Loucy (cell line): ENCODE data around the gene IL12A.

Experiments used
- H2AFZ ChIP-seq: fragments of 200-600 bp; sonication (generic); 2 replicates; pipeline ENCODE4 v1.6.0; 2016; ENCODE audit warnings: antibody characterized with exemption, mild to moderate bottlenecking, low read length, moderate library complexity
- H3F3A ChIP-seq: fragments of 200-600 bp; 2 replicates; pipeline ENCODE4 v1.6.0; 2016; ENCODE audit warnings: antibody characterized with exemption, low read depth, mild to moderate bottlenecking
- H3K27me3 ChIP-seq: fragments of 200-600 bp; sonication (generic); 2 replicates; pipeline ENCODE4 v1.6.1; 2014; ENCODE audit warnings: low read length, mild to moderate bottlenecking; ENCODE audit not compliant: insufficient read depth, poor library complexity, severe bottlenecking
- H3K36me3 ChIP-seq: fragments of 200-600 bp; sonication (generic); 2 replicates; pipeline ENCODE4 v1.6.1; 2016; ENCODE audit warnings: low read length; ENCODE audit not compliant: insufficient read depth
- H3K4me1 ChIP-seq: fragments of 200-600 bp; sonication (generic); 2 replicates; pipeline ENCODE4 v1.5.1; 2014; ENCODE audit warnings: low read length, mild to moderate bottlenecking; ENCODE audit not compliant: insufficient read depth, poor library complexity, severe bottlenecking
- H3K4me2 ChIP-seq: fragments of 200-600 bp; sonication (generic); 2 replicates; pipeline ENCODE4 v1.6.0; 2014; ENCODE audit warnings: antibody characterized with exemption, low read length, low read depth, mild to moderate bottlenecking; ENCODE audit not compliant: poor library complexity, severe bottlenecking
- H3K4me3 ChIP-seq: fragments of 200-600 bp; sonication (generic); 2 replicates; pipeline ENCODE4 v1.5.1; 2014; ENCODE audit warnings: low read length, mild to moderate bottlenecking, mixed read lengths; ENCODE audit not compliant: poor library complexity, severe bottlenecking
- H3K79me2 ChIP-seq: fragments of 200-600 bp; sonication (generic); 2 replicates; pipeline ENCODE4 v1.6.1; 2014; ENCODE audit warnings: low read length; ENCODE audit not compliant: insufficient read depth
- H3K9ac ChIP-seq: fragments of 200-600 bp; sonication (generic); 2 replicates; pipeline ENCODE4 v1.6.0; 2014; ENCODE audit warnings: mild to moderate bottlenecking, low read depth, low read length, moderate library complexity; ENCODE audit not compliant: poor library complexity, severe bottlenecking
- H3K9me2 ChIP-seq: fragments of 200-600 bp; sonication (generic); replicated peaks from 2 replicates; pipeline ENCODE4 v1.6.1; 2016; ENCODE audit warnings: low read depth, low read length, mixed read lengths
- H3K9me3 ChIP-seq: fragments of 200-600 bp; sonication (generic); 2 replicates; pipeline ENCODE4 v1.6.1; 2014; ENCODE audit warnings: mild to moderate bottlenecking, antibody characterized with exemption, low read length, low read depth; ENCODE audit not compliant: insufficient read depth
- H4K20me1 ChIP-seq: fragments of 200-600 bp; sonication (generic); 2 replicates; pipeline ENCODE4 v1.6.0; 2014; ENCODE audit warnings: antibody characterized with exemption, low read length, mild to moderate bottlenecking; ENCODE audit not compliant: insufficient read depth, poor library complexity, severe bottlenecking
- CTCF ChIP-seq: fragments of 200-600 bp; sonication (generic); conservative IDR thresholded peaks from 2 replicates; pipeline ENCODE4 v1.5.1; 2014; ENCODE audit warnings: mild to moderate bottlenecking, antibody characterized with exemption, low read length
- EZH2phosphoT487 ChIP-seq: fragments of 200-600 bp; IDR thresholded peaks from 2 replicates; pipeline ENCODE4 v1.6.1; 2018; ENCODE audit warnings: antibody characterized with exemption, mild to moderate bottlenecking, moderate library complexity, borderline replicate concordance

IL12A gene

GRCh38 chr3:160035757-160036156 lies 47.1 kb downstream of the IL12A start:
- H3K4me3 ChIP-seq = no peak overlapping the region
- H3K9me2 ChIP-seq = no peaks in the 10 kb centered on the region
- H3K36me3 ChIP-seq = no peaks in the 10 kb centered on the region
- no peaks in the 10 kb centered on the region for H3K79me2 ChIP-seq
- TF ChIP-seq CTCF (no peak), EZH2phosphoT487 (no peak)
- no peaks in the 10 kb centered on the region for H3K9me3 ChIP-seq
- H2AFZ ChIP-seq = no peak overlapping the region
- no peaks in the 10 kb centered on the region for H3F3A ChIP-seq
- no peaks in the 10 kb centered on the region for H3K27me3 ChIP-seq
- no peak overlapping the region for H3K9ac ChIP-seq
- H3K4me1 ChIP-seq = no peaks in the 10 kb centered on the region
- H3K4me2 ChIP-seq = no peak overlapping the region
- H4K20me1 ChIP-seq = no peaks in the 10 kb centered on the region

- TF ChIP-seq CTCF = no peak
- no peak for TF ChIP-seq EZH2phosphoT487
- no peaks in the 10 kb centered on the region for H3F3A ChIP-seq
- H3K9me2 ChIP-seq = no peaks in the 10 kb centered on the region
- H3K4me1 ChIP-seq = no peaks in the 10 kb centered on the region
- H3K4me3 ChIP-seq = no peak overlapping the region
- no peaks in the 10 kb centered on the region for H3K79me2 ChIP-seq
- H3K27me3 ChIP-seq = no peaks in the 10 kb centered on the region
- no peak overlapping the region for H2AFZ ChIP-seq
- no peaks in the 10 kb centered on the region for H4K20me1 ChIP-seq
- no peaks in the 10 kb centered on the region for H3K36me3 ChIP-seq
- H3K9ac ChIP-seq = no peak overlapping the region
- no peak overlapping the region for H3K4me2 ChIP-seq
- H3K9me3 ChIP-seq = peaks cover 15% of the 10 kb centered on the region; the same call in 1 of the 2 replicates
Observed at GRCh38 chr3:160038862-160039562, 50.4 kb downstream of the IL12A start.

- no peaks in the 10 kb centered on the region for H3K4me1 ChIP-seq
- H3K36me3 ChIP-seq = no peaks in the 10 kb centered on the region
- no peak for TF ChIP-seq CTCF
- no peak for TF ChIP-seq EZH2phosphoT487
Observed at GRCh38 chr3:160040181-160040580, 51.5 kb downstream of the IL12A start.

More at GRCh38 chr3:160040181-160040580, 51.5 kb downstream of the IL12A start:
- Histone ChIP-seq H3K9me2 (no peaks in the 10 kb centered on the region), H3K4me2 (no peak overlapping the region), H3K27me3 (no peaks in the 10 kb centered on the region), H4K20me1 (no peaks in the 10 kb centered on the region), H3K9me3 (peaks cover 15% of the 10 kb centered on the region; the same call in 1 of the 2 replicates), H3K4me3 (no peak overlapping the region), H3F3A (no peaks in the 10 kb centered on the region), H3K9ac (no peak overlapping the region), H3K79me2 (no peaks in the 10 kb centered on the region), H2AFZ (no peak overlapping the region)
